NB4 (cell line): ENCODE measurements around the gene UFSP2.

Source experiments
- CTCF ChIP-seq: IDR thresholded peaks from one replicate; pipeline ENCODE4 v1.5.1; 2012; ENCODE audit warnings: low read depth, low read length
- MAX ChIP-seq: IDR thresholded peaks from 2 replicates; pipeline ENCODE4 v1.6.1; 2011; ENCODE audit warnings: low read depth, low read length
- MYC ChIP-seq: IDR thresholded peaks from 2 replicates; pipeline ENCODE4 v1.6.1; 2011; ENCODE audit warnings: low read depth, low read length
- POLR2A ChIP-seq: IDR thresholded peaks from 2 replicates; pipeline ENCODE4 v1.6.1; 2011; ENCODE audit warnings: mild to moderate bottlenecking; ENCODE audit not compliant: insufficient read length; ENCODE audit errors: extremely low read depth

- TF ChIP-seq POLR2A (no peak), CTCF (no peak), MAX (no peak), MYC (no peak)
These were observed 63.9 kb downstream of the UFSP2 start for GRCh38 chr4:185361872-185362271.
